K562 (cell line): ENCODE data around the gene TMEM53.

ENCODE experiments used
- BHLHE40 ChIP-seq: IDR thresholded peaks from 2 replicates; pipeline ENCODE4 v1.6.1; 2011; ENCODE audit warnings: low read length, improper control_type of control experiment
- CTCF ChIP-seq, 3 experiments: IDR thresholded peaks in 2 of 3; conservative IDR thresholded peaks in 1 of 3; 2 replicates each; pipeline ENCODE4 v1.5.1; 2011 to 2012; ENCODE audit warnings: low read length in 3 of 3, mild to moderate bottlenecking in 3 of 3, control low read depth in 2 of 3, improper control_type of control experiment in 1 of 3, inconsistent platforms in 1 of 3, low read depth in 1 of 3, mixed read lengths in 1 of 3, moderate library complexity in 1 of 3; ENCODE audit not compliant: insufficient read depth in 2 of 3
- IRF9 ChIP-seq: fragments of 450-650 bp; IDR thresholded peaks from 2 replicates; pipeline ENCODE4 v1.6.1; 2016; ENCODE audit warnings: missing biosample characterization, missing genetic modification characterization
- LCOR ChIP-seq: sonication (generic); formaldehyde crosslinking; IDR thresholded peaks from 2 replicates; pipeline ENCODE4 v1.8.0; 2022; ENCODE audit warnings: mild to moderate bottlenecking, missing genetic modification reagents
- SMAD1 ChIP-seq: fragments of 150-350 bp; IDR thresholded peaks from 2 replicates; pipeline ENCODE4 v1.6.1; 2014; ENCODE audit warnings: low read length, low read depth; ENCODE audit not compliant: partially characterized antibody
- STAG1 ChIP-seq: sonication (generic); formaldehyde crosslinking; IDR thresholded peaks from 2 replicates; pipeline ENCODE4 v1.5.0; 2020; ENCODE audit warnings: missing genetic modification reagents, borderline replicate concordance
- TF ChIP-seq, protein P1 (sequence below): fragments of 450-650 bp; IDR thresholded peaks from 2 replicates; pipeline ENCODE4 v1.7.1; 2018; ENCODE audit warnings: mild to moderate bottlenecking, low read depth; ENCODE audit not compliant: partially characterized antibody

GRCh38 chr1:44705470-44705869, 31.2 kb upstream of the TMEM53 start:
- TF ChIP-seq BHLHE40 = no peak
- no peak for TF ChIP-seq LCOR (CRISPR knock-in tag)
- no peak for TF ChIP-seq SMAD1
- TF ChIP-seq CTCF (IDR thresholded peaks at IDR 0.05 in 2 of 3, conservative IDR thresholded peaks at IDR 0.05 in 1 of 3; ENCODE audit: insufficient read depth in 2 of 3, low read depth in 1 of 3, low read length in 3 of 3) = no peak
- no peak for TF ChIP-seq IRF9 (tag)
- TF ChIP-seq, protein P1, sequence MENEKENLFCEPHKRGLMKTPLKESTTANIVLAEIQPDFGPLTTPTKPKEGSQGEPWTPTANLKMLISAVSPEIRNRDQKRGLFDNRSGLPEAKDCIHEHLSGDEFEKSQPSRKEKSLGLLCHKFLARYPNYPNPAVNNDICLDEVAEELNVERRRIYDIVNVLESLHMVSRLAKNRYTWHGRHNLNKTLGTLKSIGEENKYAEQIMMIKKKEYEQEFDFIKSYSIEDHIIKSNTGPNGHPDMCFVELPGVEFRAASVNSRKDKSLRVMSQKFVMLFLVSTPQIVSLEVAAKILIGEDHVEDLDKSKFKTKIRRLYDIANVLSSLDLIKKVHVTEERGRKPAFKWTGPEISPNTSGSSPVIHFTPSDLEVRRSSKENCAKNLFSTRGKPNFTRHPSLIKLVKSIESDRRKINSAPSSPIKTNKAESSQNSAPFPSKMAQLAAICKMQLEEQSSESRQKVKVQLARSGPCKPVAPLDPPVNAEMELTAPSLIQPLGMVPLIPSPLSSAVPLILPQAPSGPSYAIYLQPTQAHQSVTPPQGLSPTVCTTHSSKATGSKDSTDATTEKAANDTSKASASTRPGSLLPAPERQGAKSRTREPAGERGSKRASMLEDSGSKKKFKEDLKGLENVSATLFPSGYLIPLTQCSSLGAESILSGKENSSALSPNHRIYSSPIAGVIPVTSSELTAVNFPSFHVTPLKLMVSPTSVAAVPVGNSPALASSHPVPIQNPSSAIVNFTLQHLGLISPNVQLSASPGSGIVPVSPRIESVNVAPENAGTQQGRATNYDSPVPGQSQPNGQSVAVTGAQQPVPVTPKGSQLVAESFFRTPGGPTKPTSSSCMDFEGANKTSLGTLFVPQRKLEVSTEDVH = no peak
- no peak for TF ChIP-seq STAG1 (CRISPR knock-in tag)
